HG03571 (cell line): ENCODE measurements around the gene DISP3.

Experiments
- ATAC-seq: cut with Tn5 transposase; IDR thresholded peaks from one replicate; pipeline ENCODE4 v1.9.1; 2021; ENCODE audit not compliant: unreplicated experiment

The DISP3 gene

GRCh38 chr1:11455967-11456570, 22.9 kb upstream of the DISP3 start:
- no peak for ATAC-seq

- ATAC-seq: no peak
Observed at GRCh38 chr1:11456965-11457364, 22.0 kb upstream of the DISP3 start.

- ATAC-seq: no peak
Observed at GRCh38 chr1:11458811-11459275, 20.1 kb upstream of the DISP3 start.

GRCh38 chr1:11461531-11462137, 17.3 kb upstream of the DISP3 start:
- ATAC-seq: no peak

- no peak for ATAC-seq
Observed at GRCh38 chr1:11462224-11462923, 16.6 kb upstream of the DISP3 start.

- no peak for ATAC-seq
Observed at GRCh38 chr1:11463177-11463576, 15.8 kb upstream of the DISP3 start.

- ATAC-seq: no peak
Observed at GRCh38 chr1:11465307-11465706, 13.6 kb upstream of the DISP3 start.

- no peak for ATAC-seq
Observed at GRCh38 chr1:11466416-11466815, 12.5 kb upstream of the DISP3 start.

- no peak for ATAC-seq
Observed at GRCh38 chr1:11468878-11469277, 10.1 kb upstream of the DISP3 start.

GRCh38 chr1:11470912-11471311, 8.0 kb upstream of the DISP3 start:
- ATAC-seq: no peak

- ATAC-seq: no peak
Observed at GRCh38 chr1:11471473-11471872, 7.5 kb upstream of the DISP3 start.

GRCh38 chr1:11472284-11472683, 6.7 kb upstream of the DISP3 start:
- no peak for ATAC-seq

- no peak for ATAC-seq
Observed at GRCh38 chr1:11472741-11473140, 6.2 kb upstream of the DISP3 start.

GRCh38 chr1:11473491-11474034, 5.4 kb upstream of the DISP3 start:
- ATAC-seq: no peak

GRCh38 chr1:11474826-11475225, 4.1 kb upstream of the DISP3 start:
- ATAC-seq: no peak

GRCh38 chr1:11475748-11476147, 3.2 kb upstream of the DISP3 start:
- ATAC-seq: no peak

GRCh38 chr1:11479375-11479979, 522 bp downstream of the DISP3 start:
- no peak for ATAC-seq

GRCh38 chr1:11481019-11481418, 2.1 kb downstream of the DISP3 start:
- no peak for ATAC-seq

- no peak for ATAC-seq
Observed at GRCh38 chr1:11482198-11482597, 3.2 kb downstream of the DISP3 start.

GRCh38 chr1:11482701-11483479, 3.9 kb downstream of the DISP3 start:
- ATAC-seq: no peak
